ENCODE data around the gene TRAP1. TPM values are rescaled to one million over a fixed set of nuclear protein-coding genes. Genes with fewer than 3 reads are reported as not detected.
"Not testable (repeated sequence)": the region's sequence is repeated elsewhere in the genome, so short reads cannot be mapped to it uniquely, and the experiment has no call there.

Gene TRAP1
- total RNA-seq, 1 donor from 2014 or later = 94.3 TPM

DNA sequence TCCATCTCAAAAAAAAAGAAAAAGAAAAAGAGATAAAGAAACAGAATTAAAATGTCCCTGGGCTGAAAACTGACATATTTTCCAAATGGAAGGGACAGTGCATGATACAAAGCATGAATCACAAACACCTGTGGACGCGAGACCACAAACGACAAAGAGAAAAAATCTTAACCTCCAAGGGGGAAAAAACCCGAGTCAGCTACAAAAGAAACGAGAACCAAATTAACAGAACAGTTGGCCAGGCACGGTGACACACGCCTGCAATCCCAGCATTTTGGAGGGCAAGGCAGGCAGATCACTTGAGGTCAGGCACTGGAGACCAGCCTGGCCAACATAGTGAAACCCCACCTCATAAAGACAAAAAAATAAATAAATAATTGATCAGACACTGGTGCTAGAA, 1.9 kb downstream of the TRAP1 start:
- TF ChIP-seq, protein P1, sequence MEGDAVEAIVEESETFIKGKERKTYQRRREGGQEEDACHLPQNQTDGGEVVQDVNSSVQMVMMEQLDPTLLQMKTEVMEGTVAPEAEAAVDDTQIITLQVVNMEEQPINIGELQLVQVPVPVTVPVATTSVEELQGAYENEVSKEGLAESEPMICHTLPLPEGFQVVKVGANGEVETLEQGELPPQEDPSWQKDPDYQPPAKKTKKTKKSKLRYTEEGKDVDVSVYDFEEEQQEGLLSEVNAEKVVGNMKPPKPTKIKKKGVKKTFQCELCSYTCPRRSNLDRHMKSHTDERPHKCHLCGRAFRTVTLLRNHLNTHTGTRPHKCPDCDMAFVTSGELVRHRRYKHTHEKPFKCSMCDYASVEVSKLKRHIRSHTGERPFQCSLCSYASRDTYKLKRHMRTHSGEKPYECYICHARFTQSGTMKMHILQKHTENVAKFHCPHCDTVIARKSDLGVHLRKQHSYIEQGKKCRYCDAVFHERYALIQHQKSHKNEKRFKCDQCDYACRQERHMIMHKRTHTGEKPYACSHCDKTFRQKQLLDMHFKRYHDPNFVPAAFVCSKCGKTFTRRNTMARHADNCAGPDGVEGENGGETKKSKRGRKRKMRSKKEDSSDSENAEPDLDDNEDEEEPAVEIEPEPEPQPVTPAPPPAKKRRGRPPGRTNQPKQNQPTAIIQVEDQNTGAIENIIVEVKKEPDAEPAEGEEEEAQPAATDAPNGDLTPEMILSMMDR (IDR thresholded peaks at IDR 0.05; ENCODE audit: insufficient read depth, low read length, poor library complexity, severe bottlenecking) = no peak
- Histone ChIP-seq H3K27me3 (ENCODE audit: control insufficient read depth, insufficient read depth, low read length) (no peaks in the 10 kb centered on the region), H3K36me3 (ENCODE audit: control insufficient read depth, insufficient read depth, low read length) (no peaks in the 10 kb centered on the region), H3K4me3 (ENCODE audit: low read depth, low read length) (no peak overlapping the region)
- no peak for DNase-seq (ENCODE audit: low read depth)

DNA sequence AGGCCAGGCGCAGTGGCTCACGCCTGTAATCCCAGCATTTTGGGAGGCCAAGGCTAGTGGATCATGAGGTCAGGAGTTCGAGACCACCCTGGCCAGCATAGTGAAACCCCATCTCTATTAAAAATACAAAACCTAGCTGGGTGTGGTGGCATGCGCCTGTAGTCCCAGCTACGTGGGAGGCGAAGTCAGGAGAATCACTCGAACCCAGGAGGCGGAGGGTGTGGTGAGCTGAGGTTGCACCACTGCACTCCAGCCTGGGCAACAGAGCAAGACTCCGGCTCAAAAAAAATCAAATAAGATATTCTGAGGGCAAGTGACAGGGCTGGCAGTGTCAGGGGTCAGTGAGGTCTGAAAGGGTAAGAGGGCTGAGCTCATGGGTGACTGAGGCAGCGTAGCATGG, 2.9 kb downstream of the TRAP1 start:
- H3K27me3 ChIP-seq (ENCODE audit: control insufficient read depth, insufficient read depth, low read length); H3K36me3 ChIP-seq (ENCODE audit: control insufficient read depth, insufficient read depth, low read length); DNase-seq (ENCODE audit: low read depth); H3K4me3 ChIP-seq (ENCODE audit: low read depth, low read length): not testable (repeated sequence)

DNA sequence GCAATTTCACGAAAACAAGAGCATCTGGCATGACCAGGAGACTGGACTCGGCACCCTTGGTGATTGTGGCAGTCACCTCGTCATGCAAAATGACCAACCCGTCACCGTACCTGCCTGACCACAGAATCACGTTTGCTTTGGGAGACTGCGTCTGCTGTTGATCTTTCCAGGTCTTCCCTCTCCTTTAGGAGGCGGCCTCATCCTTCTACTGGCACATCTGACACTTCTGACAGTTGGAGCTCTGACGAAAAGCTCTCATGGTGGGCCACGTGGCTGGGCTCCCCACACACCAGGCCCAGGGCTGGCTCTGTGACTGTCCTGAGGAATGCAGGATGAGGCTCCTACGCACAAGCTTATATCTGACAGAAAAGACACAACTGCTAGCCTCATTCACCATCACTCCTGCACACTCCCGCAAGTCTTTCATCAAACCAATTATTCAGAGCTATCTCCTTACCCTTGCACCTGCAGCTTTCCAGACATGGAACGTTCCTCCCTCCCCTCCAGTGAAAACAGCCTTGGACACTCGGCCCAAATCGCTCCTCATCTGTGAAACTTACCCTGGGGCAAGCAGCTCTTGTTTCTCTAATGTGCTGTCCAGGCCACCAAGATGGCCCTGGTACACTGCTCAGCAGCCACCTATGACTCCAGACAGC, 3.6 kb downstream of the TRAP1 start:
- TF ChIP-seq, protein P1 (IDR thresholded peaks at IDR 0.05; ENCODE audit: insufficient read depth, low read length, poor library complexity, severe bottlenecking) = no peak
- Histone ChIP-seq H3K27me3 (ENCODE audit: control insufficient read depth, insufficient read depth, low read length) (no peaks in the 10 kb centered on the region), H3K36me3 (ENCODE audit: control insufficient read depth, insufficient read depth, low read length) (no peaks in the 10 kb centered on the region), H3K4me3 (ENCODE audit: low read depth, low read length) (no peak overlapping the region)
- no peak for DNase-seq (ENCODE audit: low read depth)

DNA sequence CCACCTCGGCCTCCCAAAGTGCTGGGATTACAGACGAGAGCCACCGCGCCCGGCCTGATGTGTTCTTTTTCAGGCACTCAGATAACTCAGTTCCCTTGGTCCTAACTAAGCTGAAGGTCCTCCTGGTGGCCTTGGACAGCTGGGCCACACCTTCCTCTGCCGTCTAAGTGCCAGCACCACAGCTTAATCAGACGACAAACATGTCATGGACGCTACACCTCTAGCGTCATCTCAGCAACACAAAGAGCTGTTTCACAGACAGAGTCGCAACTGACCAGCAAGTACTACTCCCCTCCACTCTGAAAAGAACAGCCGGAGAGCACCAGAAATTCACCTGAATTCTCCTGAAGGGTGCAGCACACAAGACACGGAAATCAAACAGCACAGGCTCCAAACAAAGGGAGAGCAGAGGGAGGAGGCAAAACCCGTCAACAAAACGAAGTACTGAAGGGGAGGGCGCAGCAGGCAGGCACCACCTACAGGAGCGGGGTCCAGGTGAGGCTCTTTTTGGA, 4.4 kb downstream of the TRAP1 start:
- TF ChIP-seq, protein P1 (IDR thresholded peaks at IDR 0.05; ENCODE audit: insufficient read depth, low read length, poor library complexity, severe bottlenecking) = no peak
- no peaks in the 10 kb centered on the region for H3K36me3 ChIP-seq (ENCODE audit: control insufficient read depth, insufficient read depth, low read length)
- no peak for DNase-seq (ENCODE audit: low read depth)
- H3K4me3 ChIP-seq (ENCODE audit: low read depth, low read length) = no peak overlapping the region
- no peaks in the 10 kb centered on the region for H3K27me3 ChIP-seq (ENCODE audit: control insufficient read depth, insufficient read depth, low read length)

DNA sequence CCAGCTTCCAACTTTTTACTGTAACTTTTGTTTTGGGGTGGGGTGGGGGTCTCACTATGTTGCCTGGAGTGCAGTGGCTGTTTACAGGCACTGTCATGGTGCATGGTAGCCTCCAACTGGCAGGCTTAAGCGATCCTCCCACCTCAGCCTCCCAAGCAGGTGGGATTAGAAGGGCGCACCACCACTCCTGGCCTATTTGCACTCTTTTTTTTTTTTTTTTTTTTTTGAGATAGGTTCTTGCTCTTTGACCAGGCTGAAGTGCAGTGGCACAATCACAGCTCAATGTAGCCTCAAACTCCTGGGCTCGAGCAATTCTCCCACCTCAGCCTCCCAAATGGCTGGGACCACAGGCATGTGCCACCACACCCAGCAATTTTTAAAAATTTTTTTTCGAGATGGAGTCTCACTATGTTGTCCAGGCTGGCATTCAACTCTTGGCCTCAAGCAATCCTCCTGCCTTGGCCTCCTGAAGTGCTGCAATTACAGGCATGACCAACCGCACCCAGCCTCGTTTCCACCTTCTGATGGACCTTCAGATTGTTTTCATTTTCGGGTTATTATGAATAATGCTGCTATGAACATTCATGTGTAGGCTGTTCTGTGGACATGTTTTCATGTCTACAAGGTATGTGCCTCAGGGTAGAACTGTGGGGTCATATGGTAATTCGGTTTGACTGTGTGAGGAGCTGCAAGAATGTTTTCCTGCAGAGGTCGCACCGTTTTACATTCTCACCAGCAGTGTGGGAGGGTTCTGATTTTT, 10.9 kb downstream of the TRAP1 start:
- TF ChIP-seq, protein P1 (IDR thresholded peaks at IDR 0.05; ENCODE audit: insufficient read depth, low read length, poor library complexity, severe bottlenecking) = no peak
- Histone ChIP-seq H3K27me3 (ENCODE audit: control insufficient read depth, insufficient read depth, low read length) (no peaks in the 10 kb centered on the region), H3K4me3 (ENCODE audit: low read depth, low read length) (no peak overlapping the region), H3K36me3 (ENCODE audit: control insufficient read depth, insufficient read depth, low read length) (no peaks in the 10 kb centered on the region)
- no peak for DNase-seq (ENCODE audit: low read depth)

DNA sequence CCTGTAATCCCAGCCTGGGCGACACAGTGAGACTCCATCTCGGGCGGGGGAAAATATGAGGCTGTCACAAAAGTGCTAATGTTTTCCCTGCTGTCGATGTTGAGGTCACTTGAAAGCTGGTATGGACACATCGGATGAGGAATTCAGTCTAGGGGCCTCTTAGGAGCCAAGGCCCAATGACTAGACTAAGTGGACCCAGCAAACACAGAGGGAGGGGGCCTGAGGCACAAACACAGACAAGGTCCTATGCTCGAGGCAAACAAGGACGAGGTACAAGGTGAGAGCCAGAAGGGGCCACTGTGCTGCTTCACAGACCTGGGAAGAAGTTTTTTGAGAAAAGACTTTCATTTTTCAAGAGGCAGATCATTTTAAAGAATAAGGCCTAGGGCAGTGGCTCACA, 15.2 kb downstream of the TRAP1 start:
- Histone ChIP-seq H3K27me3 (ENCODE audit: control insufficient read depth, insufficient read depth, low read length) (no peaks in the 10 kb centered on the region), H3K4me3 (ENCODE audit: low read depth, low read length) (no peak overlapping the region), H3K36me3 (ENCODE audit: control insufficient read depth, insufficient read depth, low read length) (no peaks in the 10 kb centered on the region)
- TF ChIP-seq, protein P1 (IDR thresholded peaks at IDR 0.05; ENCODE audit: insufficient read depth, low read length, poor library complexity, severe bottlenecking) = no peak
- DNase-seq (ENCODE audit: low read depth) = no peak

All from kidney epithelial cell (primary cell).